22Rv1 (cell line): Measurements from ENCODE around the gene IVNS1ABP.

Experiments
- ZFX ChIP-seq: fragments of 450-650 bp; IDR thresholded peaks from 2 replicates; pipeline ENCODE4 v1.6.1; 2017; ENCODE audit warnings: antibody characterized with exemption, borderline replicate concordance
- TF ChIP-seq, protein P1 (sequence below): fragments of 450-650 bp; IDR thresholded peaks from 2 replicates; pipeline ENCODE4 v1.5.1; 2017; ENCODE audit warnings: mild to moderate bottlenecking

- TF ChIP-seq, protein P1, sequence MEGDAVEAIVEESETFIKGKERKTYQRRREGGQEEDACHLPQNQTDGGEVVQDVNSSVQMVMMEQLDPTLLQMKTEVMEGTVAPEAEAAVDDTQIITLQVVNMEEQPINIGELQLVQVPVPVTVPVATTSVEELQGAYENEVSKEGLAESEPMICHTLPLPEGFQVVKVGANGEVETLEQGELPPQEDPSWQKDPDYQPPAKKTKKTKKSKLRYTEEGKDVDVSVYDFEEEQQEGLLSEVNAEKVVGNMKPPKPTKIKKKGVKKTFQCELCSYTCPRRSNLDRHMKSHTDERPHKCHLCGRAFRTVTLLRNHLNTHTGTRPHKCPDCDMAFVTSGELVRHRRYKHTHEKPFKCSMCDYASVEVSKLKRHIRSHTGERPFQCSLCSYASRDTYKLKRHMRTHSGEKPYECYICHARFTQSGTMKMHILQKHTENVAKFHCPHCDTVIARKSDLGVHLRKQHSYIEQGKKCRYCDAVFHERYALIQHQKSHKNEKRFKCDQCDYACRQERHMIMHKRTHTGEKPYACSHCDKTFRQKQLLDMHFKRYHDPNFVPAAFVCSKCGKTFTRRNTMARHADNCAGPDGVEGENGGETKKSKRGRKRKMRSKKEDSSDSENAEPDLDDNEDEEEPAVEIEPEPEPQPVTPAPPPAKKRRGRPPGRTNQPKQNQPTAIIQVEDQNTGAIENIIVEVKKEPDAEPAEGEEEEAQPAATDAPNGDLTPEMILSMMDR = no peak
- no peak for TF ChIP-seq ZFX
These were observed 29.6 kb downstream of the IVNS1ABP start for GRCh38 chr1:185287451-185287850.
